Pancreas (tissue), 10 donors: ENCODE data around the gene FBN3. TPM values are rescaled to one million over a fixed set of nuclear protein-coding genes. Genes with fewer than 3 reads are reported as not detected.

Source experiments
- ATAC-seq, 4 donors: fragments of 200-7000 bp; cut with Tn5 transposase; one replicate each; pipeline versions ENCODE4 v1.8.0 to v1.9.1; 2020; ENCODE audit warnings: mild to moderate bottlenecking in 4 of 4, moderate library complexity in 4 of 4
- DNase-seq, 6 donors: peaks; one replicate each; pipeline ENCODE4 v3.0.0-alpha.2; 2020
- FAIRE-seq: peaks from 2 replicates; lab custom pipeline; 2012; peaks lifted over from hg19 to GRCh38; lab: Jason Lieb, UNC
- H3K27ac ChIP-seq, 4 donors: fragments of 200-600 bp; sonication (generic); 1 replicate in 3 of 4; 2 replicates in 1 of 4; pipeline versions ENCODE4 v1.5.0 to v1.8.0; 2020
- H3K27me3 ChIP-seq, 4 donors: fragments of 200-600 bp; one replicate each; pipeline ENCODE4 v1.8.0; 2021
- H3K36me3 ChIP-seq, 3 donors: fragments of 200-600 bp; sonication (generic) in 1 of 3; one replicate each; pipeline versions ENCODE4 v1.5.0 to v1.8.0; 2020 to 2021
- H3K4me1 ChIP-seq, 3 donors: fragments of 200-600 bp; one replicate each; pipeline ENCODE4 v1.8.0; 2021
- H3K4me3 ChIP-seq, 4 donors: fragments of 200-600 bp; sonication (generic) in 2 of 4; one replicate each; pipeline versions ENCODE4 v1.5.0 to v1.8.0; 2020 to 2021
- H3K9me3 ChIP-seq, 4 donors: fragments of 200-600 bp; one replicate each; pipeline ENCODE4 v1.8.0; 2021
- CTCF ChIP-seq, 4 donors: fragments of 200-600 bp; sonication (generic) in 3 of 4; IDR thresholded peaks; one replicate each; pipeline versions ENCODE4 v1.5.0 to v1.8.0; 2021; ENCODE audit warnings: antibody characterized with exemption in 4 of 4
- WGBS, 2 donors: extraction: QIAGEN DNeasy Blood & Tissue Kit; methylation state at CpG; one replicate each; pipeline ENCODE4 v1.1.7; 2013; 5-methylcytosine and 5-hydroxymethylcytosine counted together
- intact Hi-C, 3 donors: fragments of 100-400 bp; cut with DNase I; formaldehyde crosslinking; loops; one replicate each; pipeline versions ENCODE4 v1.11.1 to v1.14.2; 2022
- polyA plus RNA-seq, 2 donors: library from polyadenylated mRNA; stranded (reverse); fragments of 200-250 nt; gene quantifications; one replicate each; pipeline ENCODE4 v1.2.3, GENCODE V29; 2013
- total RNA-seq, 6 donors: library from RNA; stranded (reverse); fragmentation: NEBNext Ultra II Directional in 4 of 6; extraction: Animal tissue kit (Norgen Biotek cat#: 25700) in 4 of 6; gene quantifications; one replicate each; pipeline versions ENCODE4 v1.2.1 to v1.2.4, GENCODE V29; 2021 to 2023
- donor health status: healthy with polysubstance abuse.
- donor health status: DM: no; HTN: no; CAD: no; lungs with moderate emphysema.
- donor health status: DM: no; HTN: no; CAD: no.
- donor health status: control.
- donor health status: control.
- donor health status: Bipolar disorder and iron deficiency.
- donor health status: DM: yes; HTN: yes; CAD: no.
- donor health status: DM: no; HTN: no; CAD: no.
- donor health status: DM: no; HTN: no; CAD: no.
- donor health status: DM: yes; HTN: yes; CAD: no.

Gene FBN3
- total and polyA plus RNA-seq, 8 donors, result under 0.01 to 0.20 (median 0.03) TPM; not detected in 2

- DNase-seq (no peak), FAIRE-seq (no peak), ATAC-seq (peak in 2 of 4 donors; percentile 7 to 40)
- Histone ChIP-seq H3K27me3 (no peaks in the 10 kb centered on the region), H3K4me1 (no peaks in the 10 kb centered on the region), H3K36me3 (no peaks in the 10 kb centered on the region), H3K4me3 (no peak overlapping the region), H3K27ac (no peak overlapping the region), H3K9me3 (no peaks in the 10 kb centered on the region)
- intact Hi-C loops, result no loop called here
- TF ChIP-seq CTCF (IDR thresholded peaks at IDR 0.05), result no peak
- whole genome bisulfite sequencing, 2 donors, result 25 to 26% methylated on average over 9 of the region's 9 CpGs
Observed at GRCh38 chr19:8054169-8054568, 95.2 kb downstream of the FBN3 start.

- ATAC-seq (no peak), FAIRE-seq (no peak), DNase-seq (no peak)
- no peak within 1 kb of the TSS for H3K4me3 ChIP-seq
- 80 to 83% methylated on average over 7 of the region's 7 CpGs for WGBS, 2 donors
- no peaks in the 10 kb centered on the region for H3K4me1 ChIP-seq
- H3K9me3 ChIP-seq, result no peaks in the 10 kb centered on the region
- H3K27ac ChIP-seq, result no peak within 1 kb of the TSS
- H3K27me3 ChIP-seq, result no peaks in the 10 kb centered on the region
- intact Hi-C loops, result no loop called here
- no peak for TF ChIP-seq CTCF (IDR thresholded peaks at IDR 0.05)
- no peaks in the 10 kb centered on the region for H3K36me3 ChIP-seq
Observed at GRCh38 chr19:8052464-8052859, 96.9 kb downstream of the FBN3 start, which contains the start of gene CCL25. Gene CCL25, plus strand, starts transcription at chr19:8052760. Its CDS starts 290 bp downstream, at chr19:8053050.

- no peaks in the 10 kb centered on the region for H3K36me3 ChIP-seq
- intact Hi-C loops, result no loop called here
- H3K27ac ChIP-seq, result no peak overlapping the region
- WGBS, 2 donors, result 11 to 15% methylated on average over 38 to 49 of the region's 49 CpGs
- H3K9me3 ChIP-seq, result no peaks in the 10 kb centered on the region
- no peak for FAIRE-seq
- no peaks in the 10 kb centered on the region for H3K27me3 ChIP-seq
- peak; percentile 81 to 96 (median 92) for ATAC-seq
- H3K4me1 ChIP-seq, result no peaks in the 10 kb centered on the region
- DNase-seq, result peak; percentile 48 to 85 (median 78)
- peak overlapping the region in 2 of 4 donors; percentile 29 to 34 for H3K4me3 ChIP-seq
- TF ChIP-seq CTCF (IDR thresholded peaks at IDR 0.05), result no peak
Observed at GRCh38 chr19:8050274-8051096, 98.9 kb downstream of the FBN3 start.

- FAIRE-seq (no peak), ATAC-seq (no peak), DNase-seq (no peak)
- H3K4me1 ChIP-seq, result no peaks in the 10 kb centered on the region
- no peak for TF ChIP-seq CTCF (IDR thresholded peaks at IDR 0.05)
- no peak overlapping the region for H3K27ac ChIP-seq
- H3K36me3 ChIP-seq, result no peaks in the 10 kb centered on the region
- WGBS, 2 donors, result 57 to 66% methylated on average over 2 to 3 of the region's 3 CpGs
- H3K9me3 ChIP-seq, result no peaks in the 10 kb centered on the region
- no peak overlapping the region for H3K4me3 ChIP-seq
- H3K27me3 ChIP-seq, result no peaks in the 10 kb centered on the region
- intact Hi-C loops, result no loop called here
Observed at GRCh38 chr19:8046569-8047165, 102.7 kb downstream of the FBN3 start.
